HUES48 (cell line): Measurements from ENCODE around the gene CIITA.
"Not testable (repeated sequence)": the region's sequence is repeated elsewhere in the genome, so short reads cannot be mapped to it uniquely, and the experiment has no call there.

Experiments
- H3K27ac ChIP-seq: one replicate; pipeline ENCODE4 v1.7.0; 2013; ENCODE audit warnings: low read depth, low read length, inconsistent platforms
- H3K27me3 ChIP-seq: 2 replicates; pipeline ENCODE4 v1.6.1; 2013; ENCODE audit warnings: mild to moderate bottlenecking, low read length; ENCODE audit not compliant: control insufficient read depth, insufficient read depth
- H3K36me3 ChIP-seq: 2 replicates; pipeline ENCODE4 v1.6.1; 2013; ENCODE audit warnings: low read length; ENCODE audit not compliant: control insufficient read depth, insufficient read depth
- H3K4me1 ChIP-seq: 2 replicates; pipeline ENCODE4 v1.6.1; 2013; ENCODE audit warnings: mild to moderate bottlenecking, low read length; ENCODE audit not compliant: control insufficient read depth, insufficient read depth
- H3K4me3 ChIP-seq: 2 replicates; pipeline ENCODE4 v1.5.1; 2013; ENCODE audit warnings: mild to moderate bottlenecking, low read depth, low read length
- H3K9ac ChIP-seq: 2 replicates; pipeline ENCODE4 v1.6.1; 2013; ENCODE audit warnings: mild to moderate bottlenecking, low read depth, low read length, moderate library complexity
- H3K9me3 ChIP-seq: 2 replicates; pipeline ENCODE4 v1.6.1; 2013; ENCODE audit warnings: low read length; ENCODE audit not compliant: control insufficient read depth, insufficient read depth

CIITA gene, protein sequence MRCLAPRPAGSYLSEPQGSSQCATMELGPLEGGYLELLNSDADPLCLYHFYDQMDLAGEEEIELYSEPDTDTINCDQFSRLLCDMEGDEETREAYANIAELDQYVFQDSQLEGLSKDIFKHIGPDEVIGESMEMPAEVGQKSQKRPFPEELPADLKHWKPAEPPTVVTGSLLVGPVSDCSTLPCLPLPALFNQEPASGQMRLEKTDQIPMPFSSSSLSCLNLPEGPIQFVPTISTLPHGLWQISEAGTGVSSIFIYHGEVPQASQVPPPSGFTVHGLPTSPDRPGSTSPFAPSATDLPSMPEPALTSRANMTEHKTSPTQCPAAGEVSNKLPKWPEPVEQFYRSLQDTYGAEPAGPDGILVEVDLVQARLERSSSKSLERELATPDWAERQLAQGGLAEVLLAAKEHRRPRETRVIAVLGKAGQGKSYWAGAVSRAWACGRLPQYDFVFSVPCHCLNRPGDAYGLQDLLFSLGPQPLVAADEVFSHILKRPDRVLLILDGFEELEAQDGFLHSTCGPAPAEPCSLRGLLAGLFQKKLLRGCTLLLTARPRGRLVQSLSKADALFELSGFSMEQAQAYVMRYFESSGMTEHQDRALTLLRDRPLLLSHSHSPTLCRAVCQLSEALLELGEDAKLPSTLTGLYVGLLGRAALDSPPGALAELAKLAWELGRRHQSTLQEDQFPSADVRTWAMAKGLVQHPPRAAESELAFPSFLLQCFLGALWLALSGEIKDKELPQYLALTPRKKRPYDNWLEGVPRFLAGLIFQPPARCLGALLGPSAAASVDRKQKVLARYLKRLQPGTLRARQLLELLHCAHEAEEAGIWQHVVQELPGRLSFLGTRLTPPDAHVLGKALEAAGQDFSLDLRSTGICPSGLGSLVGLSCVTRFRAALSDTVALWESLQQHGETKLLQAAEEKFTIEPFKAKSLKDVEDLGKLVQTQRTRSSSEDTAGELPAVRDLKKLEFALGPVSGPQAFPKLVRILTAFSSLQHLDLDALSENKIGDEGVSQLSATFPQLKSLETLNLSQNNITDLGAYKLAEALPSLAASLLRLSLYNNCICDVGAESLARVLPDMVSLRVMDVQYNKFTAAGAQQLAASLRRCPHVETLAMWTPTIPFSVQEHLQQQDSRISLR

GRCh38 chr16:10876799-10877341 lies at the start of gene CIITA:
TSS of gene CIITA (plus strand) at chr16:10877202. CDS start at chr16:10877331, 129 bp downstream.
- no peak within 1 kb of the TSS for H3K27ac ChIP-seq
- H3K4me1 ChIP-seq, result peaks cover 3% of the 10 kb centered on the region; the same call in 1 of the 2 replicates
- peaks cover 38% of the 10 kb centered on the region for H3K27me3 ChIP-seq
- no peak within 1 kb of the TSS for H3K4me3 ChIP-seq
- H3K9me3 ChIP-seq, result no peaks in the 10 kb centered on the region
- no peak within 1 kb of the TSS for H3K9ac ChIP-seq
- no peaks in the 10 kb centered on the region for H3K36me3 ChIP-seq

GRCh38 chr16:10827691-10828341 lies 49.2 kb upstream of the CIITA start:
- Histone ChIP-seq H3K36me3 (no peaks in the 10 kb centered on the region), H3K4me3 (no peak overlapping the region), H3K9ac (no peak overlapping the region), H3K9me3 (no peaks in the 10 kb centered on the region), H3K4me1 (no peaks in the 10 kb centered on the region), H3K27ac (no peak overlapping the region), H3K27me3 (no peaks in the 10 kb centered on the region)

DNA sequence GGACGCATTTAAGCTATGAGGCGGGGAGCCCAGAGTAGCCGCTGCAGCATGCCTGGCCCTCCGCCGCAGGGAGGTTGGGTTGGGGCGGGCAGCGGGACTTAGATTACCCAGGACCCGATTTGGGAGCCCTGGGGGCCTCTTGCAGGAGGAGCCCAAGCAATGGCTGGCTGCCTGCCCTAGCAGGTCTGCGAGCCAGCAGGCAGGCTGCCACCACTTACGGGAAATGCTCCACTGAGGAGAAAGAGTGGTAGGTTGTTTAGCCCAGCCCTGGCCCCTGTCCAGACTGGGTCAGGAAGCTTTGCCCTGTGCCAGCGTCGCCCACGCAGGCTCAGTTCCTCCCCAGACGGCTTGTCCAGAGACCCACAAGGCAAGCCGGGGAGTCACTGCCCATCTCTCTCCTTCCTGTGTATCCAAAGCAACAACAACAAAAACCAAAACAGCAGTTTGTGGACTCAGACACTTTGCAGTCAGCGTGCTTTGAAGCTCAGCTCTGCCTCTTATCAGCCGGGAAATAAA lies 48.1 kb upstream of the CIITA start:
- no peak overlapping the region for H3K4me3 ChIP-seq
- no peaks in the 10 kb centered on the region for H3K9me3 ChIP-seq
- no peaks in the 10 kb centered on the region for H3K27me3 ChIP-seq
- no peak overlapping the region for H3K27ac ChIP-seq
- H3K36me3 ChIP-seq, result no peaks in the 10 kb centered on the region
- no peak overlapping the region for H3K9ac ChIP-seq
- H3K4me1 ChIP-seq, result no peaks in the 10 kb centered on the region

DNA sequence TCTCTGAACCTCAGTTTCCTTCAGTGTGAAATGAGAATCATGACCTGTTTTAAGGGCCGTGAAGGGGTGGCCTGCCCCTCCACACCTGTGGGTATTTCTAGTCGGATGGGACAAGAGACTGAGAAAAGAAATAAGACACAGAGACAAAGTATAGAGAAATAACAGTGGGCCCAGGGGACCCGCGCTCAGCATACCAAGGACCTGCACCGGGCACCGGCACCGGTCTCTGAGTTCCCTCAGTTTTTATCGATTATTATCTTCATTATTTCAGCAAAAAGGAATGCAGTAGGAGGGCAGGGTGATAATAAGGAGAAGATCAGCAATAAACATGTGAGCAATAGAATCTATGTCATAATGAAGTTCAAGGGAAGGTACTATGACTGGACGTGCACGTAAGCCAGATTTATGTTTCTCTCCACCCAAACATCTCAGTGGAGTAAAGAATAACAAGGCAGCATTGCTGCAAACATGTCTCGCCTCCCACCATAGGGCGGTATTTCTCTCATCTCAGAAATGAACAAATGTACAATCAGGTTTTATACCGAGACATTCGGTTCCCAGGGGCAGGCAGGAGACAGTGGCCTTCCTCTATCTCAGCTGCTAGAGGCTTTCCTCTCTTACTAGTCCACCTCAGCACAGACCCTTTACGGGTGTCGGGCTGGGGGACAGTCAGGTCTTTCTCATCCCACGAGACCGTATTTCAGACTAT lies 47.5 kb upstream of the CIITA start:
- H3K9ac ChIP-seq, H3K9me3 ChIP-seq, H3K27ac ChIP-seq, H3K4me3 ChIP-seq, H3K4me1 ChIP-seq, H3K27me3 ChIP-seq, H3K36me3 ChIP-seq: not testable (repeated sequence)

- H3K27ac ChIP-seq, H3K27me3 ChIP-seq, H3K4me3 ChIP-seq, H3K36me3 ChIP-seq, H3K4me1 ChIP-seq, H3K9ac ChIP-seq, H3K9me3 ChIP-seq: not testable (repeated sequence)
These were observed 46.8 kb upstream of the CIITA start for GRCh38 chr16:10830240-10830639.

GRCh38 chr16:10831894-10832886 lies 44.8 kb upstream of the CIITA start:
- Histone ChIP-seq H3K4me3 (no peak overlapping the region), H3K9me3 (no peaks in the 10 kb centered on the region), H3K27me3 (no peaks in the 10 kb centered on the region), H3K4me1 (no peaks in the 10 kb centered on the region), H3K9ac (no peak overlapping the region), H3K36me3 (no peaks in the 10 kb centered on the region), H3K27ac (no peak overlapping the region)

GRCh38 chr16:10833271-10833670 lies 43.7 kb upstream of the CIITA start:
- Histone ChIP-seq H3K36me3 (no peaks in the 10 kb centered on the region), H3K9ac (no peak overlapping the region), H3K27me3 (no peaks in the 10 kb centered on the region), H3K4me3 (no peak overlapping the region), H3K27ac (no peak overlapping the region), H3K4me1 (no peaks in the 10 kb centered on the region), H3K9me3 (no peaks in the 10 kb centered on the region)

- Histone ChIP-seq H3K27me3 (no peaks in the 10 kb centered on the region), H3K4me3 (no peak overlapping the region), H3K4me1 (no peaks in the 10 kb centered on the region), H3K9ac (no peak overlapping the region), H3K27ac (no peak overlapping the region), H3K9me3 (no peaks in the 10 kb centered on the region), H3K36me3 (no peaks in the 10 kb centered on the region)
These were observed 42.9 kb upstream of the CIITA start for GRCh38 chr16:10834130-10834529.

DNA sequence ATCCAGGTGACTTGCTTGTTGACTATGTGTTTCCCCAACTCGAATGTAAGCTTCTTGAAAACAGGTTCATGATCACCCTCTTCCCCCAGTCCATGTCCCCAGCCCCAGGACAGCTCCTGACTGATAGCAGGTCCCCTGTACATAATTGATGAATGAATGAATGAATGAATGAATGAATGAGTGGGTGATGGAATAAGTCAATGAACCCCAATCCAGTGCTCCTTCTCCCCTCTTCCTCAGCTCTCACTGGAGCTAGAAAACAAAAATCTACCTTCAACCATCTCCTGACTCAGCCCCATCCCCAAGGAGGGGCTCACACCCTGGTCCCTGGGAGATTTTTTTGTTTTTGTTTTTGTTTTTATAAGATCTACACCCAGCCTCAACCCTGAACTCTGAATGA lies 42.2 kb upstream of the CIITA start:
- no peaks in the 10 kb centered on the region for H3K36me3 ChIP-seq
- H3K27ac ChIP-seq, result no peak overlapping the region
- no peaks in the 10 kb centered on the region for H3K4me1 ChIP-seq
- no peaks in the 10 kb centered on the region for H3K27me3 ChIP-seq
- no peak overlapping the region for H3K4me3 ChIP-seq
- H3K9ac ChIP-seq, result no peak overlapping the region
- no peaks in the 10 kb centered on the region for H3K9me3 ChIP-seq
